ENCODE measurements around the gene TMEM140. TPM values are rescaled to one million over a fixed set of nuclear protein-coding genes. Genes with fewer than 3 reads are reported as not detected.
A peak's percentile ranks its signal among the peaks of the same experiment; 100 is the strongest.

TMEM140 gene
- 0.39 TPM in 1 of 2 replicates, not detected in the other for total RNA-seq

GRCh38 chr7:135147899-135148721 is at the start of gene TMEM140:
TMEM140 (plus strand) TSS chr7:135148072; CDS start chr7:135164442, 16,370 bp downstream.

GRCh38 chr7:135170274-135170997 is 22.6 kb downstream of the TMEM140 start, which contains the start of gene CYREN:
CYREN (minus strand) TSS chr7:135170707; CDS start chr7:135168922, 1,785 bp downstream.

GRCh38 chr7:135211179-135211945 is 63.5 kb downstream of the TMEM140 start, which contains the start of gene WDR91:
WDR91 (minus strand) TSS chr7:135211526; CDS start chr7:135211502, 24 bp downstream.

Small RNA genes within 50 kb of the gene (small RNA-seq; reads per million reads assigned to genes)
- gene MIR6509 = 0.52 reads per million, percentile 29 among the genes with 10 or more reads in this experiment

Other genes starting within 250 kb of the TMEM140 start
- gene AGBL3, start 161.6 kb upstream of the TMEM140 start, total RNA-seq = 0.11 and 0.39 TPM in 2 replicates
- 64.5 and 65.6 TPM in 2 replicates for gene CYREN, start 22.6 kb downstream of the TMEM140 start, total RNA-seq
- 15.2 and 16.1 TPM in 2 replicates for gene WDR91, start 63.5 kb downstream of the TMEM140 start, total RNA-seq
- not detected in 2 replicates for gene STRA8, start 85.8 kb downstream of the TMEM140 start, total RNA-seq

Measured in placental epithelial cell (primary cell).